HG03135 (cell line): ENCODE measurements around the gene HHAT.
"Not testable (repeated sequence)": the region's sequence is repeated elsewhere in the genome, so short reads cannot be mapped to it uniquely, and the experiment has no call there.

ENCODE experiments used
- ATAC-seq: cut with Tn5 transposase; IDR thresholded peaks from one replicate; pipeline ENCODE4 v1.9.1; 2021; ENCODE audit warnings: mild to moderate bottlenecking, moderate library complexity; ENCODE audit not compliant: unreplicated experiment

HHAT gene

GRCh38 chr1:210354305-210354704, 25.6 kb downstream of the HHAT start:
- ATAC-seq = not testable (repeated sequence)

GRCh38 chr1:210358626-210359025, 29.9 kb downstream of the HHAT start:
- ATAC-seq = no peak

DNA sequence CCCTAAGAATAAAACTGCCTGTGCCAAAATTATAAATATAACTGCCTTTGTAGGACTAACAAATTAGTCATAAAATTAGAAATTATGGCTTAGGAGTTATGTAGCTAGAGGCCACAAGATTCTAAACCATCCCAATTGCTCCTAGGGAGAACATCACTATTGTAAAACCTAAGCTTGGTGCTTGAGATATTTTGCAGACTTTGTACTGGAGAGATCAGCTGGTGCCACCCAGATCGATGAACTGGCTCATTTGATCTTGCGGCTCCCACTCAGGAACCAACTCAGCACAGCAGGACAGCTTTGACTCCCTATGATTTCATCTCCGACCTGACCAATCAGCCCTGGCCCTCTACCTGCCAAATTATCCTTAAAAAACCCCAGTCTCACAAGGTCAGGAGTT, 30.6 kb downstream of the HHAT start:
- ATAC-seq = no peak

GRCh38 chr1:210360852-210361477, 32.3 kb downstream of the HHAT start:
- ATAC-seq = no peak

- ATAC-seq = no peak
These were observed 33.0 kb downstream of the HHAT start for GRCh38 chr1:210361665-210362064.

GRCh38 chr1:210362526-210362925, 33.8 kb downstream of the HHAT start:
- no peak for ATAC-seq

DNA sequence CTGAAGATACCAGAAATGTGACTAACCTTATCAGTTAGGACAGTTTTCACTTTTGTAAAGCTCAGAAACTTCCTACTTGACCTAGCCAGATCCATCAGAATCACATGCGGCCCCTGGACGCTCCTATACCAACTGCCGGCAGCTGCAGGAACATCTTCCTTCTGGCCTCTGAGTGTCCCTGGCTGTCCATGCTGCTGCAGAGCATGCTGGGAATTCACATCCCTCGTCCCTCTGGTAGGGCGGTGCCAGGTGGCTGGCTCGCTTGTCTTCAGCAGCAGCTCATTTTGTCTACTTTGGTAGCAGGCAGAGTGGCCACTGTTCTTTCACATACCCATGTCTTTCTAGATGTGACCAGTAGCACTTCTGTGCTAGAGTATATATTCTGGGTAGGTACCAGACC, 34.4 kb downstream of the HHAT start:
- no peak for ATAC-seq

DNA sequence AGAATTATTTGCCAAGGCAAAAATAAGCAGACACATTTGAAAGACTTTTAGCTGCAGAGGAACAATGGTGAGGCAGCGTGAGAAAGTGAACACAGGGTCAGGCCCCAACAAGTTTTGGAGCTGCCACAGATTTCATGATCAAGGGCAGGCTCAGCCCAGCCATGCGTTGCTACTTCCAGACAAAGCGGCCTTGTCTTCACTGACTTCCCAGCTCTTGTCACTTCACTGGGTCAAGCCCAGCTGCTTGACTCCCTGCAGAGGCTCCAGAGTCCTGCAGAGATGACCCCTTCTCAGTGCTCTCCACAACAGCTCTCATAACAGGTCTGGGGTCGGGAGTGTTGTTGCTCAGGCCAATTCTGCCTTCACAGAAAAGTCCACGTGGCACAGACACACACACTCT, 35.8 kb downstream of the HHAT start:
- no peak for ATAC-seq

DNA sequence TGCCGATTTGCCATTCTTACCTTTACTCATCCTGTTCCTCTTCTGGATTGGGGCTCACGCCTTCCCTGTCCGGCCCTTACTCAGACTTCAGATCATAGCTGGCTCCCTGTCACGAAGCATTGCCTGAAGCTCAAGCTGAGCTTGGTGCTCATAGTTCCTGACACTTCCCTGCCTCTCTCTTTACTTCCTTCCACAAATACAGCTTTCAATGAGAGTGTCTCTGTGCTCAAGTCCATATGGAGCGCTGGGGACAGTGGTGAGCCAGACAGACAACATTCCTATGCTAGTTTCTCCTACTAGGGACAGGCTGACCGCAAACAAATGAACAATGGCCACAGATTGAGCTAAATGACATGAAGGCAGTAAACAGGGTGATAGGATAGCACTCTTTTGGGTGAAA, 38.1 kb downstream of the HHAT start:
- no peak for ATAC-seq

GRCh38 chr1:210367566-210367965, 38.9 kb downstream of the HHAT start:
- no peak for ATAC-seq

DNA sequence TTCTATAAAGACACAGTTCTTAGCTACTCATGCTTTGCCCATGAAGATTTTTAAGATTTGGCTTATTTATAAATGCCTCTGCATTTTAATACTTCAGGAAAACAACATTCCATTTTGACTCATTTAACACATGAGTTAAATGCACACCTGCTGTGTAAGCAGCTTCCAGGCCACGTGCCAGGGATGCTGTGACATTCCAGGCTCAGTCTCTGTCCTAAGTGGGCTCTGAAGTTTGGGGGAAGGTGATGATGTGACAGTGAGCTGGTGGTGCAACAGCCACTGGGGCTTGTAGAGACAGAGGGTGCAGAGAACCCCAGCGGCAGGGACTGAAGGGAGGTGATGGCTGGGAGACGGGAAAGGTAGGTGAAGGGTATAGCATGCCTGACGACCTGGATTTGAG, 40.7 kb downstream of the HHAT start:
- no peak for ATAC-seq

DNA sequence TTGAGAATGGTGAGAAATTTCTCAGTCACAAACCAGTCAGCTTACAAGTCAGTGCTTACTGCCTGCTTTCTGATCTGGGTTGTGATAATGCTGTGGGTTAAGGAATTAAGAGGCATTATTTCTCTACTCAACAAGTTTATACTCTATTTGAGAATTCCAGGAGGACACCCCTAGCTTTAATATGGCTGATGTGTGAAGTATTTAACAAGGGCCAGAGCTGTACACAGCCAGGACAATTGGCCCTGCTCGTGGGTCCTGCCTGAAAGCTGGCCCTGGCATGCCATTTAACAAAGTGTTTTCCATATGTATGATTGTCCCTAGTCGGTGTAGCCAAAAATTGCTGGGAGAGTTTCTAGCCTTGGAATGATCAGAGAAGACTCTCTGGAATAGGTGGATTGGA, 43.2 kb downstream of the HHAT start:
- no peak for ATAC-seq

DNA sequence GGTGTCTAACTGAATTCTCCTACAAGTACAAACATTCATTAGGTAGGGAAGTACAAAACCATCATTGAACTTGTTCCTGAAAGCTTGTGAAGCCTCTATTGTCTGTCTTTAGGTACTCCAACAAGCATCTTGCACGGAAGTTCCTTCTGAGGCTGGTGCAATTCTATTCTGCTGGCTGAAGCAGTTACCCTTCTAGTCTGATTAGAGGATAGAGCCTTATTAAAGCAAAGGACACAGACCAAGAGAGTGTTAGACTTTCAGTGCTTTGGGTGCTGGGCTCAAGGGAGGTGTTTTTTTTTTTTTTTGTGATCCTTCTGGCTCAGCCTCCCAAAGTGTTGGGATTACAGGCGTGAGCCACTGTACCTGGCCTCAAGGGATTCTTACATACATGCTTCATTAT, 43.8 kb downstream of the HHAT start:
- no peak for ATAC-seq

- ATAC-seq = no peak
These were observed 44.4 kb downstream of the HHAT start for GRCh38 chr1:210372931-210373627.

DNA sequence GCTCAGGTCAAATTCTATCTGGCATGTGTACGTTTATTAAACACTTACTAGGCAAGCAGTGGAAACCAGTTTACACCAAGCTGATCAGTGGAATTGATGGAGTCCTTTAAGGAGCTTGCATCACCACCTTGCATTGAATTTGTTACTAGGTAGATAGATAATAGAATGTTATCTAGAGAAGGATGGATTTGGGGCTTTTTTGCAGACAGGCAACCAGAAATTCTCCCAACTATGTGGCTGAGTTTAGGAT, 44.9 kb downstream of the HHAT start:
- peak; percentile 16 for ATAC-seq

DNA sequence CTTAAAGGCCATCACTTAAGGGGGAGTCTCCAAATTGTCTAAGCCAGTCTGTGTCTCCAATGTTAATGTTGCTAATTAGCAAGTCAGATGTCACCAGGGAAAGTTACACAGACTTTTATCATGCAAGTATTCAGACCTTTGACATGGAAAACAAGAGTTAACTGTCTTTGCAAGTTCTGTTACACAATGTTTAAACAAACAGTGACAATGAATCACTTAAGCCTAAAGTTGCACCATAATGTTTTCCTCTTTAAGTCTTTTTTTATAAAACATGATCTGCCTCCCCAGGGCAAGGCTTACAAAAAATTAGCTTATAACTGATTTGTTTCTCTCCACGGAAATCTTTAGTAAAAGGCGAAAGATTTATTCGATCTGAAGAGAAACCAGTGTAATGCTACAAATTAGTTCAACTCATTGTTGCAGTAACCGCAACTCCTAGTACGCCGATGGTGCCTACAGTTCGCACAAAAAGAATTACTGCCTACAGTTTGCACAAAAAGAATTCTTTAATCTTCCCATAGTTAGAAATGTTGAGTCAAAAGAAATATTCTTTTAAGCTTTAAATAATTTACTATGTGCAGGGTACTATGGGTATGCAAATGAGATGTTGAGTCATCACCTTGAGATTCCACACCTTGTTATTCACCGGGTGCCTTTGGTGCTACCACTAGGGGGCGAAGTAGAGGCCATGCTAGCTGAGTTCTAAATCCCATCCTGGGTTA, 45.3 kb downstream of the HHAT start:
- peak; percentile 64 for ATAC-seq

- peak; percentile 7 for ATAC-seq
These were observed 45.9 kb downstream of the HHAT start for GRCh38 chr1:210374600-210374953.

- no peak for ATAC-seq
These were observed 48.2 kb downstream of the HHAT start for GRCh38 chr1:210376836-210377372.

DNA sequence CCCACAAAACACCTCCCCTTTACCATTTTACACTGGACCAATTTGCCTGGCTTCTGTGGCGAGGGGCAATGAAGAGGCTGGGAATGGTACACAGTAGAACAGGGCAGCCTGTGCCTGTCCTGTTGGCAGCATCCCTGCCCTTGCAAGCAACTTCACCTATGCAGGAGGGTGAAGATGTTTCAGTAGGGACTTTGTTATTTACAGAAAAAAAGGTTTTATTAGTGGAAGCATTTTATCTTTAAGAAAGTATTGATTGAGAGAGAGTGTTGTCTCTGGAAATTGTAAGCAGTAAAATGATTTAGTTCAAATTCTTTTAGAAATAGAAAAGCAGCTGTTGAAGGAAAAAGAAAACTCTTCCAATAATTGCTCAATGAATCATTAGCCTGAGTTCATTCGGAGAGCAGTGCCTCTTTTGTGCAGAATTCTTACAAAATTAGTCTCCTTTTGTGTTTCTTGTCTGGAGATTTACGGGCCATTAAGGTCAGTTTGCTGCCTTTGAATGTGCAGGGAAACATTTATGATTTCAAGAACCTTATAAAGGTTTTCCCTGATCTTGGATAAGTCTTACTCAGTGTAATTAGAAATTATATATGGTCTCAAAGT, 49.1 kb downstream of the HHAT start:
- no peak for ATAC-seq

DNA sequence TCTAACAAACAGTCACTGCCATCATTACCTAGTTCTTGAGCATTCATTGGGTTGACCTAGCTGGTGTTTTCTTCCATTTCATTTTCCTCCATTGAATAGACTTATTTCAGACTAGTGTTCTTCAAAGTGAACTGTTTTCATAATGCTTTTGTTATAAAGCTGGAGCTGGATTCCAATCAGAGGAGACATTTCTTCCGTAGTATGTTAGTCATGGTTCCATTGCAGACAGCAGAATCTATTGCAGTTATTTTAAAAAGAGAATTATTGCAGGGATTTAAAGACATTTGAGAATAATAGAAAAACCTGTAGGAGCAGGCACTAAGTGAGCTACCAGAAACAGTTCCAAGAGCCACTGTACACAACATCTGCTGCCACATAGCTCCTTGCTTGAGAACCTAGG, 50.0 kb downstream of the HHAT start:
- ATAC-seq = no peak

DNA sequence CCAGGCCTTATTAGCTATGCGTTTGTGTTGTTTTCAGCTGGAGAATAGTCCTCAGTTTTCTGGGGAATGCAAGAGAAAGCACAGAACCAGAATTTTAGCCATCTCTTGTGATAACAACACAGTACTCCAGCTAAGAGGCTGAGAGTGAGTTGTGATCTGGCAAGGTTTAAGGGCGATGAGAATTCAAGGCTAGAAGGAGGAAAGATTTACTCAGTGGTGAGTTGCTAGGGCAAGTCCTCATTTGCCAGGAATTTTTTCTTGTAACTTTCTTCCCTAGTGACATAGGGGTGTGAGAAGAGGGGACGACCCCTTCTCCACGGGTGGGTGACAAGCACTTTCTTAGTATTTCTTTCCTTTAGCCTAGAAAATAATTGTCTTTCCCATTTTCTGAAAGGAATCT, 53.2 kb downstream of the HHAT start:
- ATAC-seq = no peak

DNA sequence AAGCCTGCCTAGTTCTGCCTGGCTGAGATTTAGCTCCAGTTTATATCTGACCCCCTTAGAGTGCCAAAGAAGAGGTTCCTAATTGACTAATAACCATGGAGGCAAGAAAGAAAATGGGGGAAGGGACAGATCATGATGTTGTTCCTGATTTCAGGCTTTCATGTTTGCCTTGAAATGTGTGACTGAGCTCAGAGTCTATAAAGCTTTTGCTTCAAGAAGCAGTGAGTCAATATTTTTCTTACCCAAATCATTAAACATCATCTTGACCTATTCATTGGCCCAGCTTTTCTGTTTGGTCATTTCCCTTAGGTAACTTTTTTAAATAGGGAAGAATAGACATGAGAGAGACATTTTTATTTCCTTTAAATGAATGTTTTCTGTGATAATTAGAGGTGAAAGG, 55.9 kb downstream of the HHAT start:
- no peak for ATAC-seq
